Gastroesophageal sphincter (tissue), 3 donors: ENCODE measurements around the gene COPA.

Experiments
- CTCF ChIP-seq, 4 experiments: fragments of 200-600 bp in 2 of 4; fragments of 450-650 bp in 2 of 4; sonication (generic) in 1 of 4; IDR thresholded peaks; one replicate each; pipeline ENCODE4 v1.5.1; 2017 to 2019; ENCODE audit warnings: antibody characterized with exemption in 4 of 4, mild to moderate bottlenecking in 2 of 4, moderate library complexity in 2 of 4
- POLR2AphosphoS5 ChIP-seq: sonication (generic); formaldehyde crosslinking; IDR thresholded peaks from one replicate; pipeline ENCODE4 v1.6.1; 2017; ENCODE audit warnings: antibody characterized with exemption

DNA sequence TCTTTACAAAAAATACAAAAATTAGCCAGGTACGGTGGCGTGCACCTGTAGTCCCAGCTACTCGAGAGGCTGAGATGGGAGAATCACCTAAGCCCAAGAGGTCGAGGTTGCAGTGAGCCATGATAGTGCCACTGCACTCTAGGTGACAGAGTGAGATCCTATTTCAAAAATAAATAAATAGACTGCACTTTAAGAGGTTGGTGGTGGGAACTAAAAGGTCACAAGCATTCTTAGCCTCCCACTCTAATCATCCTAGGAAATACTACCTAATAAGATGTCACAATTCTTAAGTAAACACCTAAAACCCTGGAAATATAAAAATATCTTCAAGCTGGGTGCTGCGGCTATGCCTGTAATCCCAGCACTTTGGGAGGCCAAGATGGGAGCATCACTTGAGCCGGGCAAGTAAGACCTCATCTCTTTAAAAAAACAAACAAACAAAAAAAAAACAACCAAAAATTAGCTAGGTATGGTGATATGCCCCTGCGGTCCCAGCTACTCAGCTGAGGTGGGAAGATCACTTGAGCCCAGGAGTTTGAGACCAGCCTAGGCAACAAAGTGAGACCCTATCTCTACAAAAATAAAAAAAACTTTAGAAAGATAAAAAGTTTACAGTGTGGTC, 84.8 kb downstream of the COPA start:
- TF ChIP-seq POLR2AphosphoS5 (no peak), CTCF (IDR thresholded peaks at IDR 0.05) (no peak)
